ENCODE results near the gene SLC35A2.

SLC35A2 gene

GRCh38 chrX:48927123-48927522 lies 15.7 kb upstream of the SLC35A2 start:
- no peak for DNase-seq

- DNase-seq: no peak
These were observed 12.8 kb upstream of the SLC35A2 start for GRCh38 chrX:48924270-48924669.

- no peak for DNase-seq
These were observed 12.3 kb upstream of the SLC35A2 start for GRCh38 chrX:48923771-48924170.

GRCh38 chrX:48920718-48921104 lies 9.3 kb upstream of the SLC35A2 start:
- no peak for DNase-seq

- DNase-seq: peak; percentile 60
These were observed 8.7 kb upstream of the SLC35A2 start for GRCh38 chrX:48919947-48920717.

GRCh38 chrX:48919360-48919841 lies 8.0 kb upstream of the SLC35A2 start:
- no peak for DNase-seq

GRCh38 chrX:48918643-48919340 lies 7.3 kb upstream of the SLC35A2 start, which contains the start of gene PIM2:
Gene PIM2, minus strand, starts transcription at chrX:48919024. Its CDS starts 190 bp downstream, at chrX:48918834.
- DNase-seq: peak; percentile 96

- no peak for DNase-seq
These were observed 6.8 kb upstream of the SLC35A2 start for GRCh38 chrX:48918301-48918642.

GRCh38 chrX:48917139-48918001 lies 5.9 kb upstream of the SLC35A2 start:
- DNase-seq: peak; percentile 94

- no peak for DNase-seq
These were observed 3.4 kb upstream of the SLC35A2 start for GRCh38 chrX:48914593-48915493.

- no peak for DNase-seq
These were observed 2.3 kb upstream of the SLC35A2 start for GRCh38 chrX:48913605-48914366.

GRCh38 chrX:48910926-48911411 lies 477 bp downstream of the SLC35A2 start:
- peak; percentile 47 for DNase-seq

- DNase-seq: no peak
These were observed 1.6 kb downstream of the SLC35A2 start for GRCh38 chrX:48909703-48910294.

- DNase-seq: no peak
These were observed 2.8 kb downstream of the SLC35A2 start for GRCh38 chrX:48908600-48908999.

- no peak for DNase-seq
These were observed 6.2 kb downstream of the SLC35A2 start for GRCh38 chrX:48905090-48905790.

- no peak for DNase-seq
These were observed 6.8 kb downstream of the SLC35A2 start for GRCh38 chrX:48904626-48905025.

- DNase-seq: no peak
These were observed 7.3 kb downstream of the SLC35A2 start for GRCh38 chrX:48904180-48904579.

GRCh38 chrX:48903290-48903689 lies 8.2 kb downstream of the SLC35A2 start:
- no peak for DNase-seq

- no peak for DNase-seq
These were observed 8.7 kb downstream of the SLC35A2 start for GRCh38 chrX:48902776-48903175.

GRCh38 chrX:48902135-48902534 lies 9.3 kb downstream of the SLC35A2 start:
- DNase-seq: no peak

Data from hematopoietic multipotent progenitor cell treated with erythropoietin and hydrocortisone succinate and interleukin-3 and kit ligand, for 8 days (in vitro differentiated cells).